ENCODE measurements around the gene PITPNM3. TPM values are rescaled to one million over a fixed set of nuclear protein-coding genes. Genes with fewer than 3 reads are reported as not detected.

PITPNM3 gene
- 0.30 and 0.78 TPM in 2 replicates for total RNA-seq

GRCh38 chr17:6556121-6557039 lies at the start of gene PITPNM3:
PITPNM3 (minus strand) TSS chr17:6556555; CDS start chr17:6556406, 149 bp downstream.

GRCh38 chr17:6443692-6444570 lies 112.4 kb downstream of the PITPNM3 start, which contains the start of gene PIMREG:
PIMREG (plus strand) TSS chr17:6444455; CDS start chr17:6445111, 656 bp downstream.

GRCh38 chr17:6435051-6435450 lies 121.3 kb downstream of the PITPNM3 start, which contains the start of gene AIPL1:
AIPL1 (minus strand) TSS chr17:6435121; CDS start chr17:6435104, 17 bp downstream.

Other genes starting within 250 kb of the PITPNM3 start
- gene AIPL1, start 121.4 kb downstream of the PITPNM3 start, total RNA-seq = not detected in 2 replicates
- gene PIMREG, start 112.1 kb downstream of the PITPNM3 start, total RNA-seq = 1.8 and 13.7 TPM in 2 replicates
- gene KIAA0753, start 84.2 kb upstream of the PITPNM3 start, total RNA-seq = 10.7 and 18.7 TPM in 2 replicates
- gene TXNDC17, start 84.5 kb upstream of the PITPNM3 start, total RNA-seq = 103 and 162 TPM in 2 replicates
- gene MED31, start 95.0 kb upstream of the PITPNM3 start, total RNA-seq = 7.8 and 9.5 TPM in 2 replicates
- 0.55 and 0.59 TPM in 2 replicates for gene C17orf100, start 95.2 kb upstream of the PITPNM3 start, total RNA-seq
- not detected in 2 replicates for gene SLC13A5, start 156.8 kb upstream of the PITPNM3 start, total RNA-seq
- 11.9 and 25.8 TPM in 2 replicates for gene XAF1, start 199.5 kb upstream of the PITPNM3 start, total RNA-seq
- gene FBXO39, start 219.7 kb upstream of the PITPNM3 start, total RNA-seq = 0.14 TPM in 1 of 2 replicates, not detected in the other

Data from smooth muscle cell of the umbilical artery (primary cell).